Neuronal stem cell (in vitro differentiated cells): ENCODE measurements around the gene RBMX.

ENCODE experiments used
- DNase-seq: peaks from one replicate; pipeline ENCODE4 v3.0.0-alpha.2; 2013; ENCODE audit warnings: low spot score
- H2AFZ ChIP-seq: one replicate; pipeline ENCODE4 v1.6.1; 2013; ENCODE audit warnings: mild to moderate bottlenecking, low read length, inconsistent platforms
- H2AK5ac ChIP-seq: 2 replicates; pipeline ENCODE4 v1.6.1; 2013; ENCODE audit warnings: low read depth, mild to moderate bottlenecking, inconsistent platforms, low read length, moderate library complexity, mixed read lengths
- H2BK120ac ChIP-seq: 2 replicates; pipeline ENCODE4 v1.6.1; 2013; ENCODE audit warnings: low read depth, mild to moderate bottlenecking, inconsistent platforms, low read length, moderate library complexity, mixed read lengths
- H2BK12ac ChIP-seq: one replicate; pipeline ENCODE4 v1.6.1; 2013; ENCODE audit warnings: low read length, inconsistent platforms
- H2BK15ac ChIP-seq: 2 replicates; pipeline ENCODE4 v1.6.1; 2013; ENCODE audit warnings: mild to moderate bottlenecking, low read length, inconsistent platforms, mixed read lengths
- H2BK5ac ChIP-seq: one replicate; pipeline ENCODE4 v1.6.1; 2013; ENCODE audit warnings: inconsistent platforms, mild to moderate bottlenecking, low read length, moderate library complexity
- H3K14ac ChIP-seq: one replicate; pipeline ENCODE4 v1.6.1; 2013; ENCODE audit warnings: low read length, inconsistent platforms
- H3K18ac ChIP-seq: 2 replicates; pipeline ENCODE4 v1.6.1; 2013; ENCODE audit warnings: low read length, inconsistent platforms
- H3K23ac ChIP-seq: 2 replicates; pipeline ENCODE4 v1.6.1; 2013; ENCODE audit warnings: low read depth, mild to moderate bottlenecking, mixed read lengths, low read length, inconsistent platforms; ENCODE audit not compliant: poor library complexity
- H3K27ac ChIP-seq: replicated peaks from 3 replicates; pipeline ENCODE4 v1.5.1; 2013; ENCODE audit warnings: low read length, inconsistent platforms
- H3K27me3 ChIP-seq, 3 experiments: 2 replicates each; pipeline ENCODE4 v1.6.1; 2013; ENCODE audit warnings: low read length in 3 of 3, mild to moderate bottlenecking in 2 of 3, inconsistent platforms in 1 of 3, low read depth in 1 of 3, mixed read lengths in 1 of 3, moderate library complexity in 1 of 3; ENCODE audit not compliant: control insufficient read depth in 3 of 3, insufficient read depth in 3 of 3
- H3K36me3 ChIP-seq, 2 donors: replicated peaks in 1 of 2; 2 replicates each; pipeline ENCODE4 v1.6.1; 2013; ENCODE audit warnings: low read length in 2 of 2; ENCODE audit not compliant: control insufficient read depth in 2 of 2, insufficient read depth in 2 of 2
- H3K4ac ChIP-seq: 2 replicates; pipeline ENCODE4 v1.6.1; 2013; ENCODE audit warnings: inconsistent platforms, mild to moderate bottlenecking, low read length, moderate library complexity
- H3K4me1 ChIP-seq, 2 donors: 1 replicate in 1 of 2; 2 replicates in 1 of 2; pipeline ENCODE4 v1.6.1; 2013; ENCODE audit warnings: low read length in 2 of 2, low read depth in 1 of 2; ENCODE audit not compliant: control insufficient read depth in 2 of 2, insufficient read depth in 1 of 2
- H3K4me2 ChIP-seq: one replicate; pipeline ENCODE4 v1.6.1; 2013; ENCODE audit warnings: mild to moderate bottlenecking, low read length, inconsistent platforms; ENCODE audit not compliant: insufficient read depth, poor library complexity, severe bottlenecking
- H3K4me3 ChIP-seq, 2 donors: 2 replicates each; pipeline ENCODE4 v1.5.1; 2013; ENCODE audit warnings: low read length in 2 of 2, mild to moderate bottlenecking in 2 of 2, inconsistent platforms in 1 of 2, moderate library complexity in 1 of 2
- H3K79me1 ChIP-seq: one replicate; pipeline ENCODE4 v1.6.1; 2013; ENCODE audit warnings: low read depth, mild to moderate bottlenecking, inconsistent platforms, low read length, moderate library complexity
- H3K9ac ChIP-seq: one replicate; pipeline ENCODE4 v1.6.1; 2013; ENCODE audit warnings: mild to moderate bottlenecking, low read depth, low read length, inconsistent platforms; ENCODE audit not compliant: poor library complexity
- H3K9me3 ChIP-seq, 2 donors: replicated peaks in 1 of 2; 2 replicates each; pipeline versions ENCODE3 to v1.6.1; 2013; ENCODE audit warnings: low read length in 2 of 2, mild to moderate bottlenecking in 2 of 2, inconsistent platforms in 1 of 2, low read depth in 1 of 2, mixed read lengths in 1 of 2, moderate library complexity in 1 of 2; ENCODE audit not compliant: control insufficient read depth in 2 of 2, insufficient read depth in 1 of 2
- H4K8ac ChIP-seq: one replicate; pipeline ENCODE4 v1.6.1; 2013; ENCODE audit warnings: low read depth, mild to moderate bottlenecking, inconsistent platforms, low read length, moderate library complexity
- H4K91ac ChIP-seq: one replicate; pipeline ENCODE4 v1.6.1; 2013; ENCODE audit warnings: low read length, low read depth, mild to moderate bottlenecking, inconsistent platforms; ENCODE audit not compliant: poor library complexity
- WGBS, 2 donors: extraction: QIAGEN DNeasy Blood & Tissue Kit; methylation state at CpG; one replicate each; pipeline ENCODE4 v1.1.7; 2013; ENCODE audit warnings: missing lambda C conversion rate in 2 of 2, mixed read lengths in 1 of 2; ENCODE audit not compliant: insufficient read length in 2 of 2, insufficient replicate concordance in 1 of 2; ENCODE audit errors: extremely low coverage in 2 of 2; 5-methylcytosine and 5-hydroxymethylcytosine counted together

RBMX gene

DNA sequence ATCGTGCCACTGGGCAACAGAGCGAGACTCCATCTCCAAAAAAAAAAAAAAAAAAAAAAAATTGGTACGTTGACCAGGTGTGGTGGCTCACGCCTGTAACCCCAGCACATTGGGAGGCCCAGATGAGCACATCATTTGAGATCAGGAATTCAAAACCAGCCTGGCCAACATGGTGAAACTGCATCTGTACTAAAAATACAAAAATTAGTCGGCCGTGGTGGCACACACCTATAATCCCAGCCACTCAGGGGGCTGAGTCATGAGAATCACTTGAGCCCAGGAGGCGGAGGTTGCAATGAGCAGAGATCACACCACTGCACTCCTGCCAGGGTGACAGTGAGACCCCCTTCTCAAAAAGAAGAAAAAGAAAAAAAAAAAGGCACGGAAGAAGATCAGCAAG is 24.5 kb downstream of the RBMX start:
- no peak overlapping the region for H3K4me3 ChIP-seq
- no peak overlapping the region for H2BK120ac ChIP-seq
- no peak overlapping the region for H3K18ac ChIP-seq
- H3K14ac ChIP-seq, result no peak overlapping the region
- H4K8ac ChIP-seq, result no peak overlapping the region
- H2BK12ac ChIP-seq, result no peak overlapping the region
- H2BK15ac ChIP-seq, result no peak overlapping the region
- H3K23ac ChIP-seq, result no peak overlapping the region
- no CpG with 5 or more reads among the region's 8 CpGs for WGBS, 2 donors
- DNase-seq, result no peak
- H3K27me3 ChIP-seq, result no peaks in the 10 kb centered on the region
- peaks cover 16 to 83% of the 10 kb centered on the region in 2 donors for H3K36me3 ChIP-seq
- no peak overlapping the region for H2AFZ ChIP-seq
- no peak overlapping the region for H4K91ac ChIP-seq
- H3K79me1 ChIP-seq, result peaks cover 2% of the 10 kb centered on the region
- H3K4ac ChIP-seq, result no peak overlapping the region
- no peak overlapping the region for H2AK5ac ChIP-seq
- H2BK5ac ChIP-seq, result no peak overlapping the region
- no peak overlapping the region for H3K9ac ChIP-seq
- H3K4me1 ChIP-seq, result no peaks in the 10 kb centered on the region
- H3K4me2 ChIP-seq, result no peak overlapping the region
- H3K27ac ChIP-seq, result no peak overlapping the region
- H3K9me3 ChIP-seq, result no peaks in the 10 kb centered on the region

DNA sequence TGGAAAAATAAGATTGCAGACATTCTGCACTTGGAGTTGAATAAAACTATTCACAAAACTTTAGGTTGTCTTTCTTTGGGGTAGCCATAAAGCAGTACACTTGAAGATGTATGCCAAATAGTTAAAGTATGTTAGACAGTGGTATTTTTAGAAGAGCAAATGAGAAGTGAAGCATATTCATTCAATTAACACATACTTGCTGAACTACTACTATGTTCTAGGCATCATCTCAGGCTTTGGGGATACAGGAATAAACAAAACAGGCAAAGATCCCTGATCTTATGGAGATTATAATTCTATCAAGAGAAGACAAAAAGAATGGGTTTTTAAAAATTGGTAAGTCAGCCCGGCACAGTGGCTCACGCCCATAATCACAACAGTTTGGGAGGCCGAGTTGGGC is 29.0 kb downstream of the RBMX start:
- Histone ChIP-seq H3K27ac (no peak overlapping the region), H2BK120ac (no peak overlapping the region), H2AFZ (no peak overlapping the region), H3K9me3 (peaks cover 0 to 5% of the 10 kb centered on the region in 2 donors), H2BK15ac (no peak overlapping the region), H3K79me1 (peaks cover 2% of the 10 kb centered on the region), H3K18ac (no peak overlapping the region), H3K14ac (no peak overlapping the region), H3K9ac (no peak overlapping the region), H4K8ac (no peak overlapping the region), H3K36me3 (peaks cover 18 to 83% of the 10 kb centered on the region in 2 donors), H3K23ac (no peak overlapping the region), H2BK12ac (no peak overlapping the region), H3K4me2 (no peak overlapping the region), H3K4me3 (no peak overlapping the region), H2AK5ac (no peak overlapping the region), H3K4me1 (no peaks in the 10 kb centered on the region), H3K27me3 (no peaks in the 10 kb centered on the region), H4K91ac (no peak overlapping the region), H2BK5ac (no peak overlapping the region), H3K4ac (no peak overlapping the region)
- WGBS, 2 donors, result no CpG with 5 or more reads among the region's 3 CpGs
- DNase-seq, result no peak

DNA sequence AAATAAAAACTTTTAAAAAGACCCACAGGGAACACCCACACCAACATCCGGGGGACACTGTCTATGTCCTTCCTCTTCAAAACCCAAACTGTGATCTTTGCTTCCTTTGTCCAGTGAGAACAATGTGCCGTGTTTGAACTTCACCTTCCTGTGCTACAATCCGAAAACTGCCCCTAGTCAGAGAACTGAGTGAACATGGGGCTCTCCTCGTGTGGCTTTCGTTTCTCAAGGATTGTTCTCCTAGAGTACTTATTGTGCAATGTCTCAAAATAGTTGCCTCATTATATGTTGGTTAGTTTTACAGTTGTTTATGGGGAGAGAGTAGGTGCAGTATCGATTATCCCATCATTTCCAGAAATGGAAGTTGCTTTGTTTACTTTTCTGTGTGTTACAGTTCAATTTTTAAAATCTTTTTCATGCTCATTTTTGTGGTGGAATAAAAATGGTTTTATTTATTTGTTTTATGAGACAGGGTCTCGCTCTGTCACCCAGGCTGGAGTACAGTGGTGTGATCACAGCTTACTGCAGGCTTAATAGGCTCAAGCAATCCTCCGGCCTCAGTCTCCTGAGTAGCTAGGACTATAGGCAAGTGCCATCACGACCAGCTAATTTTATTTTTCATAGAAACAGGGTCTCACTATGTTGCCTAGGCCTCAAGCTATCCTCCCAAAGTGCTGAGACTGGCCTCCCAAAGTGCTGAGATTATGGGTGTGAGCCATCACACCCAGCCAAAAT is 29.9 kb downstream of the RBMX start:
- no peak overlapping the region for H3K18ac ChIP-seq
- H3K4me2 ChIP-seq, result no peak overlapping the region
- peaks cover 0 to 5% of the 10 kb centered on the region in 2 donors for H3K9me3 ChIP-seq
- H3K23ac ChIP-seq, result no peak overlapping the region
- no peak overlapping the region for H2AFZ ChIP-seq
- H2AK5ac ChIP-seq, result no peak overlapping the region
- H3K79me1 ChIP-seq, result peaks cover 2% of the 10 kb centered on the region
- no peak overlapping the region for H2BK12ac ChIP-seq
- no peak overlapping the region for H3K14ac ChIP-seq
- H3K4me1 ChIP-seq, result no peaks in the 10 kb centered on the region
- no peak overlapping the region for H4K91ac ChIP-seq
- no peak overlapping the region for H2BK15ac ChIP-seq
- WGBS, 2 donors, result no CpG with 5 or more reads among the region's 9 CpGs
- H4K8ac ChIP-seq, result no peak overlapping the region
- H3K27me3 ChIP-seq, result no peaks in the 10 kb centered on the region
- H2BK5ac ChIP-seq, result no peak overlapping the region
- no peak for DNase-seq
- H3K27ac ChIP-seq, result no peak overlapping the region
- H2BK120ac ChIP-seq, result no peak overlapping the region
- H3K4me3 ChIP-seq, result no peak overlapping the region
- H3K9ac ChIP-seq, result no peak overlapping the region
- H3K36me3 ChIP-seq, result peaks cover 16 to 78% of the 10 kb centered on the region in 2 donors
- H3K4ac ChIP-seq, result no peak overlapping the region

DNA sequence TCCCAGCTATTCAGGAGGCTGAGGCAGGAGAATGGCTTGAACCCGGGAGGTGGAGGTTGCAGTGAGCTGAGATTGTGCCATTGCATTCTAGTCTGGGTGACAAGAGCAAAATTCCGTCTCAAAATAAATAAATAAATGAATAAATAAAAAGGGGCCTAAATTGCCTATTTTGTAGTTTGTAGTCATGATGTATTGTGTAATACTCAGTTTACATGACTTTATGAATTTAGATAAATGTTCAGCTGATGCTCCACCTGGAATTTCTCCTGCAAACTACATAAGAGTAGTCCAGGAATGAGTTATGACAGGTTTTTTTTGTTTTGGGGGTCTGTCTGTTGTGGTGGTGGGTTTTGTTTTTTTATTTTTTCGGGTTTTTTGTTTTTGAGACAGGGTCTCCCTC is 31.1 kb downstream of the RBMX start:
- Histone ChIP-seq H2AK5ac (no peak overlapping the region), H3K27ac (no peak overlapping the region), H4K91ac (no peak overlapping the region), H3K36me3 (peaks cover 16 to 75% of the 10 kb centered on the region in 2 donors), H3K9ac (no peak overlapping the region), H2AFZ (no peak overlapping the region), H2BK120ac (no peak overlapping the region), H2BK12ac (no peak overlapping the region), H3K4me3 (no peak overlapping the region), H2BK15ac (no peak overlapping the region), H3K4me2 (no peak overlapping the region), H2BK5ac (no peak overlapping the region), H3K4ac (no peak overlapping the region), H3K9me3 (peaks cover 0 to 5% of the 10 kb centered on the region in 2 donors), H3K27me3 (no peaks in the 10 kb centered on the region), H3K18ac (no peak overlapping the region), H3K79me1 (peaks cover 2% of the 10 kb centered on the region), H3K23ac (no peak overlapping the region), H3K14ac (no peak overlapping the region), H3K4me1 (no peaks in the 10 kb centered on the region), H4K8ac (no peak overlapping the region)
- no peak for DNase-seq
- no CpG with 5 or more reads among the region's 3 CpGs for WGBS, 2 donors
